SK-N-MC (cell line): ENCODE data around the gene PCNT.

Experiments
- DNase-seq: peaks from one replicate; pipeline ENCODE4 v3.0.0-alpha.2; 2011; ENCODE audit warnings: low read depth, low spot score
- H3K27ac ChIP-seq: fragments of 200-600 bp; sonication (generic); 2 replicates; pipeline ENCODE4 v1.5.1; 2016; ENCODE audit warnings: mixed run types
- H3K36me3 ChIP-seq: fragments of 200-600 bp; sonication (generic); 2 replicates; pipeline ENCODE4 v1.6.1; 2017; ENCODE audit warnings: antibody characterized with exemption, low read length, mixed read lengths; ENCODE audit not compliant: insufficient read depth
- H3K4me3 ChIP-seq: fragments of 200-600 bp; sonication (generic); 2 replicates; pipeline ENCODE4 v1.5.1; 2016
- H3K9ac ChIP-seq: fragments of 200-600 bp; sonication (generic); 2 replicates; pipeline ENCODE4 v1.8.0; 2017; ENCODE audit warnings: mixed run types, mixed read lengths; ENCODE audit not compliant: insufficient read length
- H3K9me3 ChIP-seq: fragments of 200-600 bp; sonication (generic); 2 replicates; pipeline ENCODE4 v1.6.1; 2017; ENCODE audit warnings: low read depth, mild to moderate bottlenecking, antibody characterized with exemption, low read length, moderate library complexity, mixed read lengths
- EZH2 ChIP-seq: fragments of 200-600 bp; sonication (generic); IDR thresholded peaks from one replicate; pipeline ENCODE4 v1.6.1; 2017; ENCODE audit warnings: antibody characterized with exemption
- FOXP2 ChIP-seq: optimal IDR thresholded peaks from 2 replicates; pipeline ENCODE3; 2011; ENCODE audit warnings: mild to moderate bottlenecking, moderate library complexity; ENCODE audit not compliant: insufficient read depth; ENCODE audit errors: extremely low read length, control extremely low read depth
- POLR2AphosphoS5 ChIP-seq: IDR thresholded peaks from 2 replicates; pipeline ENCODE4 v1.6.1; 2012; ENCODE audit warnings: mild to moderate bottlenecking, low read depth, low read length, borderline replicate concordance

Gene PCNT

DNA sequence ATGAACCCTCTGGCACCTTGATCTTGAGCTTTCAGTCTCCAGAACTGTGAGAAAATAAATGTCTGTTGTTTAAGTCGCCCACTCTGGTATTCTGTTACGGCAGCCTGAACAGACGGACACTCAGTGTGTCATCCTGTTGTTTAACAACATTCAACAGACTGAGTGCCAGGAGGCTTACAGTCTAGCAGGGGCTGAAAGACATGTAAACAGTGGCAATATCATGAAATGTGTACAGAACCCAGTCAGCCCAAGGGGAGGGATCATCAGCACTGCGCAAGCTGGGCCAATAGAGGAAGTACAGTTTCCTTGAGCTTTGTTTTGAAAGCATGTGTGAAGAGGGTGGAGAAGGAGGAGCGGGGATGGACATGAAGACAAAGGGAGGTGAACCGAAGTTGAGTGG is 148.3 kb downstream of the PCNT start:
- no peak for DNase-seq
- no peak overlapping the region for H3K4me3 ChIP-seq
- no peak for TF ChIP-seq EZH2
- TF ChIP-seq POLR2AphosphoS5, result no peak
- no peak for TF ChIP-seq FOXP2
- H3K36me3 ChIP-seq, result no peaks in the 10 kb centered on the region
- H3K27ac ChIP-seq, result no peak overlapping the region
- H3K9me3 ChIP-seq, result no peaks in the 10 kb centered on the region
- H3K9ac ChIP-seq, result no peak overlapping the region

GRCh38 chr21:46474382-46474781 is 150.4 kb downstream of the PCNT start:
- Histone ChIP-seq H3K36me3 (no peaks in the 10 kb centered on the region), H3K9ac (no peak overlapping the region), H3K4me3 (no peak overlapping the region), H3K9me3 (no peaks in the 10 kb centered on the region), H3K27ac (no peak overlapping the region)
- DNase-seq, result no peak
- TF ChIP-seq POLR2AphosphoS5, result no peak
- TF ChIP-seq FOXP2, result no peak
- no peak for TF ChIP-seq EZH2

DNA sequence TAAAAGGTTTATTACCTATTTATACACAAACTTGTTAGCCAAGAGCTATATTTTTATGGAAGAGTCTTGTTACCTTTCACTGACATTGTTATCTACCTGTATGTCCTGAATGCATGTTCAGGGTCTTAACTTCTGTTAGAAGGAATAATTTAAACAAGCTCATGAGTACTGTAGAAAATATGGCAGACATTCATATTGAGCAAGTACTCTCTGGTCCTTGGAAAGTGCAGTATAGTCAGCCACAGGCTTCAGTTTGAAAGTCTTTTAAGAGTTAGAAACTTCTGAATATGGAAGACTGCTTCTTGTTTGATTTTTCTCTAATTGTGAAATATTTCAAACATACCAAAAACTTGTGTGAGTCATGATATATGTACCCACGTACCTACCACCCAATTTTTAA is 151.3 kb downstream of the PCNT start:
- Histone ChIP-seq H3K27ac (no peak overlapping the region), H3K9ac (no peak overlapping the region), H3K4me3 (no peak overlapping the region), H3K9me3 (no peaks in the 10 kb centered on the region), H3K36me3 (no peaks in the 10 kb centered on the region)
- TF ChIP-seq EZH2 (no peak), POLR2AphosphoS5 (no peak), FOXP2 (no peak)
- no peak for DNase-seq

GRCh38 chr21:46477765-46478164 is 153.8 kb downstream of the PCNT start:
- Histone ChIP-seq H3K9me3 (no peaks in the 10 kb centered on the region), H3K27ac (no peak overlapping the region), H3K36me3 (no peaks in the 10 kb centered on the region), H3K9ac (no peak overlapping the region), H3K4me3 (no peak overlapping the region)
- no peak for DNase-seq
- TF ChIP-seq FOXP2, result no peak
- no peak for TF ChIP-seq EZH2
- no peak for TF ChIP-seq POLR2AphosphoS5

DNA sequence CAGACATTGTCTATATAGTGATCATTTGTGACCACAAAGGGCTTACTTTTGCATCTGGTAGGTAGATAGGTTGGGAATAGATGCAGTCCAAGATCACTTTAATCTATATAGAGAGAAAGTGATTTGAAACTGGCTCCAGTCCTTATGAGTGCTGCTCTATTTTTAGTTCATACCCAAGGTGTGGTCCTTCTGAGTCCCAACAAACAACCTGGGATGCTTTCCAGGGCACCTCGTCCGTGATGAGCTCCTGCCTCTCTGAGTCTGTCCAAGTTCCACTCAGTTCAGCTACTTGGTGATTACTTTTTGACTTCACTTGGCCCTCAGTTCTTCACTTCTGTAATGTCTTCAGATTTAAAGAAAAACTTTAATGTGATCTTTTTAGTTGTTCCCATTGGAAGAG is 155.0 kb downstream of the PCNT start:
- TF ChIP-seq EZH2 (no peak), FOXP2 (no peak), POLR2AphosphoS5 (no peak)
- no peak for DNase-seq
- no peak overlapping the region for H3K27ac ChIP-seq
- H3K4me3 ChIP-seq, result no peak overlapping the region
- H3K36me3 ChIP-seq, result no peaks in the 10 kb centered on the region
- no peak overlapping the region for H3K9ac ChIP-seq
- no peaks in the 10 kb centered on the region for H3K9me3 ChIP-seq

GRCh38 chr21:46480466-46480865 is 156.5 kb downstream of the PCNT start:
- Histone ChIP-seq H3K9me3 (no peaks in the 10 kb centered on the region), H3K27ac (no peak overlapping the region), H3K9ac (no peak overlapping the region), H3K4me3 (no peak overlapping the region), H3K36me3 (0 out of 2 replicates have a peak, but pooled peaks cover 3% of the 10 kb centered on the region)
- TF ChIP-seq FOXP2, result no peak
- no peak for TF ChIP-seq POLR2AphosphoS5
- TF ChIP-seq EZH2, result no peak
- DNase-seq, result no peak

- no peaks in the 10 kb centered on the region for H3K9me3 ChIP-seq
- no peak for DNase-seq
- H3K9ac ChIP-seq, result no peak overlapping the region
- no peak overlapping the region for H3K27ac ChIP-seq
- no peak for TF ChIP-seq POLR2AphosphoS5
- TF ChIP-seq EZH2, result no peak
- no peak for TF ChIP-seq FOXP2
- 0 out of 2 replicates have a peak, but pooled peaks cover 3% of the 10 kb centered on the region for H3K36me3 ChIP-seq
- H3K4me3 ChIP-seq, result no peak overlapping the region
Measured at GRCh38 chr21:46482225-46482845, 158.4 kb downstream of the PCNT start.

GRCh38 chr21:46482846-46483231 is 158.9 kb downstream of the PCNT start:
- no peak for DNase-seq
- H3K4me3 ChIP-seq, result no peak overlapping the region
- no peak for TF ChIP-seq POLR2AphosphoS5
- TF ChIP-seq FOXP2, result no peak
- TF ChIP-seq EZH2, result no peak

DNA sequence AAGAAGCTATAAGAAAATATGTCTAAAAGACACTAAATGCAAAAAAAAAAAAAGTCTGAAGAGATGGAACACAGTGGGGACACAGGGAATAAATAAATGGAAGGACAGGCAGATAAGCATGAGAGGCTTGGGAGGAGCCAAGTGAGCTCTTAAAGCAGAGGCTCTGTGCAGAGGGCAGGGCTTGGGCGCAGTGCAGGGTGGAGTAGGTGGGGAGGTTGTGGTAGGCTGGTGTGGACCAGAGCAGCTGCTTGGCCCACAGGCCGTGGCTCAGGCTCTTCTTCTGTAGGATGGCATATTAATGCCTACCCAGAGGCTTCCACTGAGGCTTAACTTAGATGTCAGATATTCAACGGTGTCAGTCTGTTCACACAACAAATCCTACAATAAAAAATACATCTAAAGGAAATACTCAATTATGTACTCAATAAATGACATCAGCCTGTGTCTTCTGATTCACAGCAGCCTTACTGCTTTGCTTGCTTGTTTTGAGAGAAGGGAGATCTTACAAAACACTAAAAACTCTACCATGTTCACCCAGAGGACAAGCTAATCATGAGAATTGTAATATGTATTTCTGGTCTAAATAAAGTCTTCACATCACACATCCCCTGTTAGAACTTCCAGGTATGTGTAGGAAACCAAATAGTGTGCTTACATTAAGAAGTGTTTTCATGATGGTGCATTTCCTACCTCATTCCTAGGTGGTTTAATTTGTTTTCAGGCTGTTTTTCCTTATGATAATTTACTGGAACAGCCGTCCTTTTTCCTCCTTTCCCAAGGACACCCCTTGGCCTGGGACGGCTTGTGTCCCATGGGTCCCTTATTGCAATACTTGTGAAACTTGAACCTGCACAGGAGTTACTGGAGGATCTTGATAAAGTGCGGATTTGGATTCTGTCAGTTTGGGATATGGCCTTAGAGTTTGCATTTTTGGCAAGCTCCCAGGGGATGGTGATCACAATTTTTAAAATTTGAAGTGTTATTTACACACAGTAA is 159.6 kb downstream of the PCNT start:
- TF ChIP-seq FOXP2 (no peak), POLR2AphosphoS5 (no peak), EZH2 (no peak)
- Histone ChIP-seq H3K36me3 (0 out of 2 replicates have a peak, but pooled peaks cover 3% of the 10 kb centered on the region), H3K4me3 (no peak overlapping the region), H3K9ac (no peak overlapping the region), H3K27ac (peak overlapping the region; percentile 3; the same call in 1 of the 2 replicates), H3K9me3 (no peaks in the 10 kb centered on the region)
- no peak for DNase-seq

More at GRCh38 chr21:46482846-46483231, 158.9 kb downstream of the PCNT start:
- Histone ChIP-seq H3K9ac (no peak overlapping the region), H3K36me3 (0 out of 2 replicates have a peak, but pooled peaks cover 3% of the 10 kb centered on the region), H3K9me3 (no peaks in the 10 kb centered on the region), H3K27ac (no peak overlapping the region)
